HG03039 (cell line): Measurements from ENCODE around the gene RNPS1.
"Not testable (repeated sequence)": the region's sequence is repeated elsewhere in the genome, so short reads cannot be mapped to it uniquely, and the experiment has no call there.

ENCODE experiments used
- ATAC-seq: cut with Tn5 transposase; IDR thresholded peaks from one replicate; pipeline ENCODE4 v1.9.1; 2021; ENCODE audit warnings: mild to moderate bottlenecking, moderate library complexity; ENCODE audit not compliant: unreplicated experiment

RNPS1 gene

GRCh38 chr16:2258530-2258929 is 9.4 kb downstream of the RNPS1 start:
- ATAC-seq, result not testable (repeated sequence)

GRCh38 chr16:2257726-2258125 is 10.2 kb downstream of the RNPS1 start:
- ATAC-seq, result no peak

- ATAC-seq, result no peak
Observed at GRCh38 chr16:2256531-2257140, 11.3 kb downstream of the RNPS1 start.

GRCh38 chr16:2253293-2253692 is 14.6 kb downstream of the RNPS1 start:
- ATAC-seq, result no peak

GRCh38 chr16:2252806-2253148 is 15.1 kb downstream of the RNPS1 start:
- ATAC-seq, result no peak

- peak; percentile 84 for ATAC-seq
Observed at GRCh38 chr16:2251296-2252111, 16.4 kb downstream of the RNPS1 start, which contains the start of gene ECI1. Gene ECI1 (minus strand): TSS chr16:2251587. CDS start chr16:2251566, 21 bp downstream.

GRCh38 chr16:2250652-2251295 is 17.2 kb downstream of the RNPS1 start:
- ATAC-seq, result no peak

GRCh38 chr16:2246301-2246885 is 21.5 kb downstream of the RNPS1 start:
- ATAC-seq, result no peak

GRCh38 chr16:2244926-2245795 is 22.8 kb downstream of the RNPS1 start:
- ATAC-seq, result no peak

GRCh38 chr16:2244301-2244700 is 23.6 kb downstream of the RNPS1 start:
- ATAC-seq, result no peak

GRCh38 chr16:2243781-2244180 is 24.1 kb downstream of the RNPS1 start:
- ATAC-seq, result no peak

GRCh38 chr16:2243031-2243528 is 24.8 kb downstream of the RNPS1 start:
- no peak for ATAC-seq

- ATAC-seq, result no peak
Observed at GRCh38 chr16:2242598-2242997, 25.3 kb downstream of the RNPS1 start.

- not testable (repeated sequence) for ATAC-seq
Observed at GRCh38 chr16:2240331-2240730, 27.6 kb downstream of the RNPS1 start.

GRCh38 chr16:2238838-2239675 is 28.9 kb downstream of the RNPS1 start:
- no peak for ATAC-seq

- no peak for ATAC-seq
Observed at GRCh38 chr16:2238150-2238837, 29.6 kb downstream of the RNPS1 start.

GRCh38 chr16:2237493-2238149 is 30.3 kb downstream of the RNPS1 start:
- ATAC-seq, result no peak

- no peak for ATAC-seq
Observed at GRCh38 chr16:2237102-2237482, 30.8 kb downstream of the RNPS1 start.
